DMS79 (cell line): ENCODE measurements around the gene PSMD8.
"Not testable (repeated sequence)": the region's sequence is repeated elsewhere in the genome, so short reads cannot be mapped to it uniquely, and the experiment has no call there.

Experiments used
- DNase-seq: peaks from one replicate; lab custom pipeline; 2025; lab: John Stamatoyannopoulos, UW

PSMD8 gene

DNA sequence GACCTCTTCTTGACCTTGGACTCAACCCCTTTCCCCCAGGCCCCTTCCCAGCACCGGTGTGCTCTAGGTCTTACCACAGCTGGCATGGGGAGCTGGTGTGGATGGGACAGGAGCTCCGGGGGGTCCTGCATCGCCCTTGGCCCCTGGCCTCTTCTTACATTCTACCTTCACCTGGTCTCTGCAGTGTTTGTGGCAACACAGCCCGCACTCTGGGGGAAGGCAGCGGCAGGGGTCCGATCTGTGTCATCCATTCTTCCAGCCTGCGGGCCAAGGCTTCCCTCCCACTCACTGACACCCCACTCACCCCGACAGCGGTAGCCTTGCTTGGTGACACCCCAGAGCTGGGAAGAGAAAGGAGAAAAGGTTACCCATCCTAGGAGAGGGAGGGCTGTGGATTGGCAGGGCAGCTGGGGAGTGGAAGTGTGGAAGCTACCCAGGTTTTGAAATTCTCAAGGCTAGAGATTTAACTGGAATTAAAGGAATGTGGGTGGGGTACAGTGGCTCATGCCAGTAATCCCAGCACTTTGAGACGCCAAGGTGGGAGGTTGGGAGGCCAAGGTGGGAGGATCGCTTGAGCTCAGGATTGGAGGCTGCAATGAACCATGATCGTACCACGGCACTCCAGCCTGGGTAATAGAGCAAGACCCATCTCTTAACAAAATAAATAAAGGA lies 36.8 kb downstream of the PSMD8 start:
- no peak for DNase-seq

DNA sequence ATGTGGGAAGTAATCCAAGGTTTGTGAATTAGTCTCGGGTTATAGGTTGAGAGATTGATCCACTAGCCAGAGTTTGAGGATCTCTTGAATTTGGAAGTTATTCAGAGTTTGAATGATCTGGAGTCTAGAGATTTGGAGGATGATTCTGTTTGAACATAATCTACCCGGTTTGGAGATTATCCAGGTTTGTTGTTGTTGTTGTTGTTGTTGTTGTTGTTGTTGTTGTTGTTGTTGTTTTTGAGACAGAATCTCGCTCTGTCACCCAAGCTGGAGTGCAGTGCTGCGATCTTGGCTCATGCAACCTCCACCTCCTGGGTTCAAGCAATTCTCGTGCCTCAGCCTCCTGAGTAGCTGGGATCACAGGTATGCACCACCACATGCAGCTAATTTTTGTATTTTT lies 37.5 kb downstream of the PSMD8 start:
- not testable (repeated sequence) for DNase-seq

DNA sequence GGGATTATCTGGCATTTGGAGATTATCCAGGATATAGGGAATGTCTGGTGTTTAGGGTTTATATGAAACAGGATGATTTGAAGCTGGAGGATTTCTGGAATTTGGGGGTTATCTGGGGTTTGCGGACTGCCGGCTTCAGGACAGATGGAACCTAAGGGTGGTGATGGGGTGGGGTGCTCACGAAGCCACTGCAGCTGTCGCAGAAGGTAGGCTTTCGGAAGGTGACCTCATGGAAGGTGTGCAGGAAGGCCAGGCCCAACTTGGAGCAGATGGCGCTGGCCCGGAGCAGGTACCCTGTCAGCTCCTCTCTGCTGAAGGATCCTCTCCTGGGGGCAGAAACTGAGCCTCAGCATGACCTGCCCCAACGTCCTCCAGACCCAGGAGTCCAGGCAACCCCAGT lies 38.1 kb downstream of the PSMD8 start:
- no peak for DNase-seq

DNA sequence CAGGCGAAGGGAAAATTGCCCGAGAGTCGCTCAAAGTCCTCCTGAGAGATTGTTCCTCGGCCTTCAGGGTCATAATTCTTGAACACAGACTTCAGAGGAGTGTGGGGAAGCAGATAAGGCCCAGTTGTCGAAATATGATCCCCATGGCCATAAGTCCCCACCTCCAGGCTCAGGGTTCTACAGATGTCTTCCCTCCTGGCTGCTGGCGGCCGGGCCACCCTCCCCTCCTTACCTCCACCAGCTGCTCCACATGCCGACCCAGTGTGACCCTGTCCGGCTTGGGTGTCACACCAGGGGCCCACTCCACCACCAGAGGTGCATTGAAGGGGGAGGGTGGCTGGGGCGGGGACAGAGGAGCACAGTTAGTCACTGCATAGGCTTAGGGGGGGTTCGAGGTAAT lies 38.6 kb downstream of the PSMD8 start:
- DNase-seq: no peak

DNA sequence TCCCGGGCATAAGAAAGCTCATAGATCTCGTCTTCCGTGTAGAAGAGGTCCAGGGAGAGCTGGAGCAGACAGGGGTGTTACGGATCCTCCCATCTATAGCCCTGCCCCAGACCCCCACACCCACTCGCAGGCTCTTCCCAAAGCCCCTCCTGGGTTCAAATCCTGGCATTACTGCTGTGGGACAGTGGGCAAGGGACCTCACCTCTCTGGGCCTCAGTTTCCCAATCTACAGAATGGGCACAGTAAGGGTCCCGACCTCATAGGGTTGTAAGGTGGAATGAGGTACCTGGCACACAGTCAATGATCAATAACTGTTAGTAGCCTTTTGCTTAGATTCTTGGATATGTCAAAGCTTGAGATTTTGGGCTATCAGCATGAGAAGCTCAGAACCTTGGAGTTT lies 39.0 kb downstream of the PSMD8 start:
- no peak for DNase-seq

DNA sequence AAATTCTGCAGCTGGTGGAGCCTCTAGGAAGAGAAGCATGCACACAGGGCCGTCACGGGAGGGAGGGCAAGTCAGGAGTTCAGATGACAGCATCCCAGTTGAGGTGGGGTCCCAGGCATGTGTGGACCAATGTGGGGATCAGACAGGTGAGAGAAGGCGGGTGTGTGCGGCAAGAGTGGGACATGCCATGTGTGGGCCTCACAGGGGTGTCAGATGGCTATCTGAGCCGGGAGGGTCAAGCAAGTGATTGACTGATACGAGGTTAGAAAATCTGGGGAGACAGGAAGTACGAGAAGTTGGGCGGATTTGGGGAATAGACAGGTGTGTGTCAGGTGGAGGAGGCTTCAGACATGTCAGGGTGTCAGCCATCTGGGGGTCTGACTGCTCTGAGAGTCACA lies 42.8 kb downstream of the PSMD8 start:
- no peak for DNase-seq

DNA sequence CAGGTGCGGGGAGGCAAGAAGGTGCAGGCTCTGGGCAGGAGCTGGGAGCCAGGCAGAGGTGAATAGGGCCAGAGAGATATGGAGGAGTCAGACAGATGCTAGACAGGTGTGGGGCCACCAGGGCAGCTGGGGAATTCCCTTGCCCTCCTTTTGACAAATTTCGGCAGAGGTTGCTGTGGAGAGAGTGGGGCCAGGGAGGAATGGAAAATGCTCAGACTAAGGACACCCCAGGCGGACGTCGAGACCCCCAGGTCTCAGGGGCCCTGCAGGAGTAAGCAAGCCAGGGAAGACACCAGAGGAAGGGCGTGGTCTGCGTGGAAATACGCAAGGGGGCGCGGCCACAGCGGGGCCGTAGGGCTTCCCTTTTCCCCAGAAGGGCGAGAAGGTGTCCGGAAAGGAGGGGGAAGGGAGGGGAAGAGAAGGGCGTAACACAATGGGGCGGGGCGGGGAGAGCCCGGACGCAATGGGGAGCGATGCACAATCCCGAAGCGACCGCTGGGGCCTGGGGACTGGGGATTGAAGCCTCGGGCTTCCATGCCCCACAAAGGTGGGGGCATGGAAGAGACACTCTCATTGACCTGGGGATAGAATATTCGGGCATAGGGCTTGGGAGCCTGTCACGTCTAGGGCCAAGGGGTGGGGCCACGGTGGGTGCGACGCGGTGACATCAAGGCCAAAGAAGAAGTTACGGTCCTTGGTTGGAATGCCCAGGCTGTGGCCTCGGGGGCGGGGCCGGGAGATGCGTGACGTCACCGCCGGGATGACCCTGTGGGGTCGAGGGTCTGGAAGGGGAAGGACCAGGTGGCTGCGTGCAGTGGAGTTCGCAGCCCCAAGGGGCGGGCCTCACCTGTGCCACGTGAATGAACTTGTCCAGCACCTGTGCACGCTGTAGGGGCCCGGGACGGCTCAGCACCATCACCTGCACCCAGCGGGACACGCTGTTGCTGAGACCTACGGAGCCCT lies 43.5 kb downstream of the PSMD8 start:
- peak; percentile 3 for DNase-seq

DNA sequence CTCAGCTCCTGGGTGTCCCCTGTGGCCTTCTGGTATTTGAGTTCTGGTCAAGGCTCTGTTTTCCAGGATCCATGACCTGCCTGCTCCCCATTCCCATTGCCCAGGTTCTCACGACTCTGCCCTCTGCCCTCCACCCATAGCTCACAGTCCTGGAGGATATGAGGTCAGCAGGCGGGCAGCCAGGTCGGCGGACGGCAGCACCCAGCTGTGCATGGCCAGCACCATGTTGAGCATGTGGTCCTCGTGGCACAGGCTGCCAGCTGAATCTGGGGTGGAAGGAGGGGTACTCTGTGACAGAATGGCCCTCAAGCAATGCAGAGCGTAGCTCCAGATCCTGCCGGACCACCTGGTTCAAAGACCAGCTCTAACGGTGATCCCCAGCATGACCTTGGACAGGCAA lies 46.6 kb downstream of the PSMD8 start:
- no peak for DNase-seq

DNA sequence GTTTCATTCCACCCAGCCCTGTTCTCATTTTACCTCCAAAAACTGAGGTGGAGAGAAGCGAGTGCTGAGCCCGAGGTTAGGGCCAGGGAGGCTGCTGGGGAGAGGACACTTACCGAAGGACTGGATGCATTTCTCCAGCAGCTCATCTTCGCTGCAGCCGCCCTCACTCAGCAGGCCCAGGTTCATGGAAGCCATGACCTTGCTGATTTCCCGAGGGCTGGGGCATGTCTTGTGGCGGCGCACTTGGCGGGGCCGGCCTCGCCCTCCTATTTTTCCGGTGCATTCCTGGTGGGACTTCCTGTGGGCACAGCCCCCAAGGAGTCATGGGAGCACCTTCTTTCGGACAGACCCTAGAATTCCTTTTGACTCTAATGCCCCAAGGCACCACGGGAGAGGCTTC lies 47.5 kb downstream of the PSMD8 start:
- DNase-seq: no peak

DNA sequence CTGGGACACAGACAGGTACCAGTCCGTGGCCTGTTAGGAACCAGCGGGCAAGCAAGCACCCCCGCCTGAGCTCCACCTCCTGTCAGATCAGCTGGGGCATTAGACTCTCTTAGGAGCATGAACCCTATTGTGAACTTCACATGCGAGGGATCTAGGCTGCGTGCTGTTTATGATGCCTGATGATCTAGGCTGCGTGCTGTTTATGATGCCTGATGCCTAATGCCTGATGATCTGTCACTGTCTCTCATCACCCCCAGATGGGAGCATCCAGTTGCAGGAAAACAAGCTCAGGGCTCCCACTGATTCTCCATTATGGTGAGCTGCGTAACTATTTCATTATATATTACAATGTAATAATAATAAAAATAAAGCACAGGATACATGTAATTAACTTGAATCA lies 48.1 kb downstream of the PSMD8 start:
- DNase-seq: no peak

DNA sequence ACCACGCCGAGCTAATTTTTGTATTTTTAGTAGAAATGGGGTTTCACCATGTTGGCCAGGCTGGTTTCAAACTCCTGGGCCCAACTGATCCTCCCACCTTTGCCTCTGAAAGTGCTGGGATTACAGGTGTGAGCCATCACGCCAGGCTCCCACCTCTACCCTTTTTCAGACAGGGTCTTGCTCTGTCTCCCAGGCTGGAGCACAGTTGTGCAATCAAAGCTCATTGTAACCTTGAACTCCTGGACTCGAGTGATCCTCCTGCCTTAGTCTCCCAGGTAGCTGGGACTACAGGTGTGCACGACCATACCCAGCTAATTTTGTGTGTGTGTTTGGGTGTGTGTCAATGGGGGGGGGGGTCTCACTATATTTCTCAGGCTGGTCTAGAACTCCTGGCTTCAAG lies 49.9 kb downstream of the PSMD8 start:
- DNase-seq: no peak

DNA sequence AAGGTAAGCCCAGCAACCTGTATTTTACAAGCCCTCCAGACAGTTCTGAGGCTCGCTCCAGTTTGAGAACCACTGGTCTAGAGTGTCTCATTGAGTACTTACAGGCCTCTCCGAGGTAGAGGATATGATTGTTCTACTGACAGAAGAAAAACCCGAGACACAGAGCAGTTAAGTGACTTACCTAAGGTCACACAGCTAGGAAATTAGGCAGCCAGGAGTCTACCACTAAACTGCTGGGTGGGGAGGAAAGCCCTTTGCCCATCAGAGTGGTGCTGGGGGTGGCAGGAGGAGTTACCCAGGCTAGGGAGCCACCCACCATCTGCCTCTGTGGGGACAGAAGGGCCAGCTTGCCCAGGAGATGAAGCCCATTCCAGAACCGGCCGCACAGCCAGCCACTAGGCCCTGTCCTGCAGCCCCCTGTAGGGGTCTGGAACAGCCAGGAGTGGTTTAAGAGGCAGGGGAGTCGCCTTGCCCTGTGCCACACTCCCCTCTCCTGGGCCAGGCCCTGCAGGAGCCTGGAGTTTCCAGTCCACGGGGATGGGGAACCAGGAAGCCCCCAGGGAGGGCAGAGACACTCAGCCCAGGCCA lies 50.9 kb downstream of the PSMD8 start:
- no peak for DNase-seq

DNA sequence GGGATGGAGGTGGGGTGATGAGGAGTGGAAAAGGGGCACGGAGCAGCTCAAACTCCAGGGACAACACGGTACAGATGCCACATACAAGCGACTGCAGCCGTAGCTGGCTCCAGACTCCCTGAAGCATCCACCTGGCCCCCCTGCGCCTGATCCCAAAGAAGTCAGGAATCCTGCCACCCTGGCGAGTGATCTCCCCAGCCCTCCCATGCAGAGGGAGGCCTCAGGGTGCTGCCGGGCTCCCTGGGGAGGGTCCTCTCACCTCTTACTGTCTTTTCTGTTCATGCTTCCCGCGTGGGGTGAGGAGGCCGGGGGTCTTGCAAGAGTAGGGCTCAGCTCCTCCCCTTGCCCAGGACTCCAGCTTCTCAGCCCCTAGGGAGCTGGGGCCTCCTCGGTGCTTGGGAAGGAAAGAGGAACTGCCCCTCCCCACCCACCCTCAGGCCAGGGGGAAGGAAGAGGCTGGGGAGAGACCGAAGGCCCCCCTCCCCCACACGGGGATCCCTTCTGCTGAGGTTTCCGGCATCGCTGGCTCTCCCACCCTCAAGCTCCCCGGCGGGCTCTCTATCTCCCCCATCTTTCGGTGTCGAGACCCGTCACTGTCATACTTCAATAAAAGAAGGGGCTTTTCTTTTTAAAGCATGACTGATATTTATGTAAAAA lies 51.6 kb downstream of the PSMD8 start, which contains the start of gene RASGRP4:
TSS of gene RASGRP4 (minus strand) at position 410 of the 657 bp plus-strand sequence. CDS start at position 282, 128 bp downstream.
- no peak for DNase-seq

DNA sequence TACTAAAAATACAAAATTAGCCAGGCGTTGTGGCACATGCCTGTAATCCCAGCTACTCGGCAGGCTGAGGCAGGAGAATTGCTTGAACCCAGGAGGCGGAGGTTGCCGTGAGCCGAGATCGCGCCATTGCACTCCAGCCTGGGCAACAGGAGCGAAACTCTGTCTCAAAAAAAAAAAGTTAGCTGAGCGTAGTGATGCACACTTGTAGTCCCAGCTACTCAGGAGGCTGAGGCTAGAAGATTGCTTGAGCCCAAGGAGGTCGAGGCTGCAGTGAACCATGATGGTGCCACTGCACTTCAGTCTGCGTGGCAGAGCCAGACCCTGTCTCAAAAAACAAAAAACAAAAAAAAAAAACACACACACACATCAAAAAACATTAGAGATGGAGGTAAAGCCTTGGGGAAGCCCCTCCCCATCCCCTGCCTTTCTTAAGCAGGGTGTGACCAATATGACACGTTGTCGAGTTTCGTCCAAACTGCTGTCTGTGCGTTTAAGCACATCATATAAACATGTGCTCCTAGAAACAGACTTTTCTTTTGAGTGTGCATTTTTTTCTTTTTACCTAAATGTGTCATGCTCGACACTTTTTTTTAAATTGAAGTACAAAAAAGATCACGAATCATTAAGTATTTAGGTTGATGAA lies 52.8 kb downstream of the PSMD8 start:
- not testable (repeated sequence) for DNase-seq

DNA sequence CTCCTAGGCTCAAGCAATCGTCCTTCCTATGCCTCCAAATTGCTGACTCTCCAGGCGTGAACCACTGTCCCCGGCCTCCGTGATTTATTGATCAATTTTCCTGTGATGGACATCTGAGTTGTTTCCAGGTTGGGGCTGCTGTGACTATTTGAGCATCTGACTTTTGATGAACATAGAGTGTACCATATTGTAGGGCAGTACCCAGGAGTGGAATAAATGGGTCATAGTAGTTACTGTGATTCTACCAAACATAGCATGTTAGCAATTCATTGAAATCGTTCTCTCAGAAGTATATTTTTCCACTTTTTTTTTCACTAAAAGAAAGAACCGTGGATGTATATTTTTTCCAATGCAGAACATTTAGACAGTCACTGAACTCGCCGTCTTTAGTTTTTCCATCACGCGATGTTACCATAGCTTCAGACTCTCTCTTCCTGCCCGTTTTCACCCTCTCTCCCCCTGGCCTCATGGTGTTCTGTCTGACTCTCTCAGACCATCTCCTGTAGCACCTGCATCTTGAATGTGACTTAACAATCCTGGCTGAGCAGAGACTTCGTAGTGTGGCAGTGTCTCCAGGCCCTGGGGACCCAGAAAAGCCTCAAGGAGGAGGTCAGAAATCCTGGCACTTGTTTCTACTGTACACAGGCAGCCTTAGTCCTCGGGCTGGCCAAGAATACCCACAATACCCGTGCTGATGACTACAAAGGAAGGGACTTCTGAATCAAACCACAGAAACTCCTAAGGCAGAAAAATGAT lies 54.9 kb downstream of the PSMD8 start:
- no peak for DNase-seq

DNA sequence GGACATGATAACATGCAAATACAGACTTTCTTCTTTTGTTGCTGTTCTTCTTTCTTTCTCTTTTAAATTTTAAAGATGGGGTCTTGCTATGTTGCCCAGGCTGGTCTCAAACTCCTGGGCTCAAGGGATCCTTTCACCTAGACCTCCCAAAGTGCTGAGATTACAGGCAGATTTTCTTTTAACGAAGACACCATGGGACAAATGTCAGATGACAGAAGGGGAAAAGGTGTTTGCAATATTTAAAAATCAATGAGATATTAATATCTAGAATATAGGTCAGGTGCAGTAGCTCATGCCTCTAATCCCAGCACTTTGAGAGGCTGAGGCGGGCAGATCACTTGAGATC lies 55.4 kb downstream of the PSMD8 start:
- no peak for DNase-seq

DNA sequence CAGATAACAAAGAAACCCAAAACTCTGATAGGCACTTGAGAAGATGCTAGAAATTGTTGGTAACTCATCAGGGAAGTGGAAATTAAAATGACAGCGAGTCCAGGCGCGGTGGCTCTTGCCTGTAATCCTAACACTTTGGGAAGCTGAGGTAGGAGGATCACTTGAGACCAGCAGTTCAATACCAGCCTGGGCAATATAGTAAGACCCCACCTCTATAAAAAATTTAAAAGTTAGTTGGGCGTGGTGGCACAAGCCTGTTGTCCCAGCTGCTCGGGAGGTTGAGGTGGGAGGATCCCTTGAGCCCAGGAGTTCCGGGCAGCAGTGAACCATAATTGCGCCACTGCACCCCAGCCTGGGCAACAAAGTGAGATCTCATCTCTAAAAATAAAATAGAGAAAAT lies 56.6 kb downstream of the PSMD8 start:
- no peak for DNase-seq

DNA sequence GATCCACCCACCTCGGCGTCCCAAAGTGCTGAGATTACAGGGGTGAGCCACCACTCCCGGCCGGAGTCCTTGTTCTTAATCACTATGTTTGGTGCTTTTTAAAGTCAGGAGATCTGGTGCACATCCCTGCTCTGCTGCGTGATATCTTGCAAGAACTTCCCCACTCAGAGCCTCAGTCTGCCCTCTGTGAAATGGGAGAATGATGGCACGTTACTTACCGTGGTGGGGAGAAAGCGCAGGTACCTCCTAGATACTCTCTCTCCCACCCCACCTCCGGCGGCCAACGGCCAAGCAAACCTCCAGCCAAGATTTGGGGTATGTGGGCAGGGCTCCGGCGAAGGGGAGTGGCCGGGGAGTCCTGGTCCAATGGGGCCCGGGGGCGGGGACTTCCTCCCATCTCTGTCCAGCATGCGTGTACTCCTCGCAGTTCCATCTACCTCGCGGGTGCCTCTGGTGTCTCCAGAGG lies 58.9 kb downstream of the PSMD8 start, which contains the start of gene RYR1:
TSS of gene RYR1 (plus strand) at position 424 of the 466 bp plus-strand sequence. CDS start 139 bp downstream, outside the sequence.
- DNase-seq: no peak
